Measurements from ENCODE around the gene GAGE12J. TPM values are rescaled to one million over a fixed set of nuclear protein-coding genes. Genes with fewer than 3 reads are reported as not detected.
"Not testable (repeated sequence)": the region's sequence is repeated elsewhere in the genome, so short reads cannot be mapped to it uniquely, and the experiment has no call there.

GAGE12J gene, protein sequence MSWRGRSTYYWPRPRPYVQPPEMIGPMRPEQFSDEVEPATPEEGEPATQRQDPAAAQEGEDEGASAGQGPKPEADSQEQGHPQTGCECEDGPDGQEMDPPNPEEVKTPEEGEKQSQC
- total RNA-seq: not detected in 2 replicates
- total RNA-seq (2013): not detected
- polyA plus RNA-seq: not detected in 2 replicates
- polyA minus RNA-seq: not detected in 2 replicates

DNA sequence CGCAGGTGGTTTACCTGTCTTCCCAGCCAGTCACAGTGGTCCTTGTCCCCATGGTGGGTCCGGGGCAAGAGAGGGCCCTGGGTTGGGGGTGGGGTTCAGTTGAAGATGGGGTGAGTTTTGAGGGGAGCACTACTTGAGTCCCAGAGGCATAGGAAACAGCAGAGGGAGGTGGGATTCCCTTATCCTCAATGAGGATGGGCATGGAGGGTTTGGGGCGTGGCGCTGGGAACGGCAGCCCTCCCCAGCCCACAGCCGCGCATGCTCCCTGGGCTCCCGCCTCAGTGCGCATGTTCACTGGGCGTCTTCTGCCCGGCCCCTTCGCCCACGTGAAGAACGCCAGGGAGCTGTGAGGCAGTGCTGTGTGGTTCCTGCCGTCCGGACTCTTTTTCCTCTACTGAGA, at the start of gene GAGE12J:
GAGE12J (plus strand) TSS at position 301 of the 400 bp plus-strand sequence. CDS start 1,157 bp downstream, outside the sequence.
- CTCF ChIA-PET; H3K4me1 Mint-ChIP-seq; H3K27me3 ChIP-seq (replicated peaks in 1 of 4; ENCODE audit: control extremely low read depth in 1 of 4, control insufficient read depth in 3 of 4, insufficient read depth in 4 of 4, low read length in 3 of 4); H3K4me3 Mint-ChIP-seq; H3K79me2 ChIP-seq (ENCODE audit: control insufficient read depth, insufficient read depth, low read length); H3K4me1 ChIP-seq (ENCODE audit: control insufficient read depth in 2 of 2, insufficient read depth in 2 of 2, low read length in 2 of 2); H3K27me3 Mint-ChIP-seq; H3K9ac ChIP-seq (ENCODE audit: low read length); H2AFZ ChIP-seq (ENCODE audit: insufficient read depth, low read depth, low read length, poor library complexity, severe bottlenecking); H3K9me3 Mint-ChIP-seq (ENCODE audit: insufficient read depth); H3K27ac Mint-ChIP-seq; H3K36me3 ChIP-seq (replicated peaks in 1 of 2; ENCODE audit: control extremely low read depth in 1 of 2, control insufficient read depth in 1 of 2, extremely low read depth in 1 of 2, insufficient read depth in 2 of 2, low read length in 1 of 2); H3K4me3 ChIP-seq (ENCODE audit: control extremely low read depth in 1 of 5, extremely low read depth in 1 of 5, insufficient read depth in 1 of 5, low read depth in 2 of 5, low read length in 4 of 5); intact Hi-C loops (cut with micrococcal nuclease); H3K27ac ChIP-seq (ENCODE audit: low read length in 2 of 2); H3K9me3 ChIP-seq (ENCODE audit: control extremely low read depth in 1 of 3, control insufficient read depth in 2 of 3, insufficient read depth in 1 of 3, low read length in 2 of 3); H3K4me2 ChIP-seq (replicated peaks; ENCODE audit: low read depth, low read length, poor library complexity, severe bottlenecking); DNase-seq; POLR2A ChIA-PET; ATAC-seq (ENCODE audit: low read depth); H4K20me1 ChIP-seq (ENCODE audit: control insufficient read depth, insufficient read depth, low read length, poor library complexity, severe bottlenecking): not testable (repeated sequence)
- no CpG with 5 or more reads among the region's 16 CpGs for WGBS (ENCODE audit: insufficient coverage)

DNA sequence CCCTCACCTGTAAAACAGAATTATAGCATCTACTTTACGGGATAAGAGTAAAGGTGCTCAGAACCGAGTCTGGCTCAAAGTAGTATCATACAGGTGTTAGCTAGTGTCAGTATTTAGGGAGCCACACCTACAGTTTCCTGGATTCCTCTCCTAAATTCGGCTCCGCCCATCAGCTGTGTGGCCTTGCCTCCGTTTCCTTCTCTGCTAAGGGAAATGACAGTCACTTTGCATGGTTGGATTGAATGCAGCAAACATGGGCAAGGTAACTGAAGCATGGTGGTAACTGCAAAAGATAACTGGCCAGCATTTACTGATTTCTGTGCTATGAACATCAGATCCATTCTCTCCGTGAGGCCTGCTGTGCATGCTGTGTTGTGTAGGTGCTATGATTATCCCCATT, 49.4 kb upstream of the GAGE12J start:
- WGBS (ENCODE audit: insufficient coverage): no CpG with 5 or more reads among the region's 6 CpGs
- Mint-ChIP-seq H3K4me1 (peaks cover 49% of the 10 kb centered on the region), H3K27me3 (no peaks in the 10 kb centered on the region), H3K9me3 (ENCODE audit: insufficient read depth) (no peaks in the 10 kb centered on the region), H3K4me3 (peak overlapping the region; percentile 44), H3K27ac (no peak overlapping the region)
- ATAC-seq (ENCODE audit: low read depth) (no peak), DNase-seq (no peak)
- no peak overlapping the region for H3K9ac ChIP-seq (ENCODE audit: low read length)
- TF ChIP-seq, protein P1, sequence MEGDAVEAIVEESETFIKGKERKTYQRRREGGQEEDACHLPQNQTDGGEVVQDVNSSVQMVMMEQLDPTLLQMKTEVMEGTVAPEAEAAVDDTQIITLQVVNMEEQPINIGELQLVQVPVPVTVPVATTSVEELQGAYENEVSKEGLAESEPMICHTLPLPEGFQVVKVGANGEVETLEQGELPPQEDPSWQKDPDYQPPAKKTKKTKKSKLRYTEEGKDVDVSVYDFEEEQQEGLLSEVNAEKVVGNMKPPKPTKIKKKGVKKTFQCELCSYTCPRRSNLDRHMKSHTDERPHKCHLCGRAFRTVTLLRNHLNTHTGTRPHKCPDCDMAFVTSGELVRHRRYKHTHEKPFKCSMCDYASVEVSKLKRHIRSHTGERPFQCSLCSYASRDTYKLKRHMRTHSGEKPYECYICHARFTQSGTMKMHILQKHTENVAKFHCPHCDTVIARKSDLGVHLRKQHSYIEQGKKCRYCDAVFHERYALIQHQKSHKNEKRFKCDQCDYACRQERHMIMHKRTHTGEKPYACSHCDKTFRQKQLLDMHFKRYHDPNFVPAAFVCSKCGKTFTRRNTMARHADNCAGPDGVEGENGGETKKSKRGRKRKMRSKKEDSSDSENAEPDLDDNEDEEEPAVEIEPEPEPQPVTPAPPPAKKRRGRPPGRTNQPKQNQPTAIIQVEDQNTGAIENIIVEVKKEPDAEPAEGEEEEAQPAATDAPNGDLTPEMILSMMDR (IDR thresholded peaks at IDR 0.05): no peak
- no peak for TF ChIP-seq EZH2 (IDR thresholded peaks at IDR 0.05; ENCODE audit: borderline replicate concordance, insufficient read depth, low read depth, low read length, poor library complexity, severe bottlenecking)
- H3K4me3 ChIP-seq (ENCODE audit: control extremely low read depth in 1 of 5, extremely low read depth in 1 of 5, insufficient read depth in 1 of 5, low read depth in 2 of 5, low read length in 4 of 5): no peak overlapping the region
- no peak overlapping the region for H3K4me2 ChIP-seq (replicated peaks; ENCODE audit: low read depth, low read length, poor library complexity, severe bottlenecking)
- CTCF ChIA-PET: no interaction called here
- POLR2A ChIA-PET: no interaction called here
- H4K20me1 ChIP-seq (ENCODE audit: control insufficient read depth, insufficient read depth, low read length, poor library complexity, severe bottlenecking): no peaks in the 10 kb centered on the region
- H3K27ac ChIP-seq (ENCODE audit: low read length in 2 of 2): peak overlapping the region in 1 of 2 donors; percentile 43
- intact Hi-C loops (cut with micrococcal nuclease): no loop called here
- no peaks in the 10 kb centered on the region for H3K27me3 ChIP-seq (replicated peaks in 1 of 4; ENCODE audit: control extremely low read depth in 1 of 4, control insufficient read depth in 3 of 4, insufficient read depth in 4 of 4, low read length in 3 of 4)
- no peaks in the 10 kb centered on the region for H3K36me3 ChIP-seq (replicated peaks in 1 of 2; ENCODE audit: control extremely low read depth in 1 of 2, control insufficient read depth in 1 of 2, extremely low read depth in 1 of 2, insufficient read depth in 2 of 2, low read length in 1 of 2)
- H3K79me2 ChIP-seq (ENCODE audit: control insufficient read depth, insufficient read depth, low read length): peaks cover 25% of the 10 kb centered on the region
- no peak overlapping the region for H2AFZ ChIP-seq (ENCODE audit: insufficient read depth, low read depth, low read length, poor library complexity, severe bottlenecking)
- H3K4me1 ChIP-seq (ENCODE audit: control insufficient read depth in 2 of 2, insufficient read depth in 2 of 2, low read length in 2 of 2): peaks cover 23 to 35% of the 10 kb centered on the region in 2 donors
- H3K9me3 ChIP-seq (ENCODE audit: control extremely low read depth in 1 of 3, control insufficient read depth in 2 of 3, insufficient read depth in 1 of 3, low read length in 2 of 3): no peaks in the 10 kb centered on the region
